ENCODE data around the gene PHACTR1. TPM values are rescaled to one million over a fixed set of nuclear protein-coding genes. Genes with fewer than 3 reads are reported as not detected.

PHACTR1 gene
- 72.8 TPM for total RNA-seq
- long read RNA-seq, transcript PHACTR1-203 (5 exons, 943 nt) = major isoform, 10 of 40 reads
- long read RNA-seq, partial matches to known transcripts = 2 of 40 reads
- long read RNA-seq, other reads (novel, unspliced or antisense) = 28 of 40 reads

GRCh38 chr6:12716298-12716916, at the start of gene PHACTR1:
TSS of gene PHACTR1 (plus strand) at chr6:12716767.
- Histone ChIP-seq H3K9me3 (no peaks in the 10 kb centered on the region), H3K36me3 (no peaks in the 10 kb centered on the region), H3K4me1 (no peaks in the 10 kb centered on the region), H3K27me3 (peaks cover 19% of the 10 kb centered on the region), H3K27ac (no peak within 1 kb of the TSS), H3K4me3 (no peak within 1 kb of the TSS)
- intact Hi-C loops (cut with DNase I) = no loop called here
- DNase-seq (no peak), ATAC-seq (no peak)
- TF ChIP-seq CTCF (IDR thresholded peaks at IDR 0.05) = no peak

GRCh38 chr6:12666886-12667285, 49.7 kb upstream of the PHACTR1 start:
- no peak overlapping the region for H3K27ac ChIP-seq
- DNase-seq = no peak
- intact Hi-C loops (cut with DNase I) = no loop called here
- no peaks in the 10 kb centered on the region for H3K4me1 ChIP-seq
- H3K27me3 ChIP-seq = no peaks in the 10 kb centered on the region
- H3K4me3 ChIP-seq = no peak overlapping the region
- TF ChIP-seq CTCF (IDR thresholded peaks at IDR 0.05) = no peak
- ATAC-seq = no peak
- H3K9me3 ChIP-seq = no peaks in the 10 kb centered on the region
- no peaks in the 10 kb centered on the region for H3K36me3 ChIP-seq

- Histone ChIP-seq H3K27me3 (no peaks in the 10 kb centered on the region), H3K4me1 (no peaks in the 10 kb centered on the region), H3K36me3 (no peaks in the 10 kb centered on the region), H3K4me3 (no peak overlapping the region), H3K27ac (no peak overlapping the region), H3K9me3 (no peaks in the 10 kb centered on the region)
- intact Hi-C loops (cut with DNase I) = no loop called here
- ATAC-seq = no peak
- DNase-seq = no peak
- no peak for TF ChIP-seq CTCF (IDR thresholded peaks at IDR 0.05)
These were observed 40.6 kb upstream of the PHACTR1 start for GRCh38 chr6:12675931-12676330.

- Histone ChIP-seq H3K4me3 (no peak overlapping the region), H3K9me3 (no peaks in the 10 kb centered on the region), H3K36me3 (no peaks in the 10 kb centered on the region), H3K27ac (no peak overlapping the region), H3K27me3 (no peaks in the 10 kb centered on the region), H3K4me1 (no peaks in the 10 kb centered on the region)
- TF ChIP-seq CTCF (IDR thresholded peaks at IDR 0.05) = no peak
- DNase-seq (no peak), ATAC-seq (no peak)
- intact Hi-C loops (cut with DNase I) = no loop called here
These were observed 37.2 kb upstream of the PHACTR1 start for GRCh38 chr6:12679341-12679740.

- Histone ChIP-seq H3K9me3 (no peaks in the 10 kb centered on the region), H3K27ac (no peak overlapping the region), H3K36me3 (no peaks in the 10 kb centered on the region), H3K27me3 (no peaks in the 10 kb centered on the region), H3K4me1 (no peaks in the 10 kb centered on the region), H3K4me3 (no peak overlapping the region)
- TF ChIP-seq CTCF (IDR thresholded peaks at IDR 0.05) = no peak
- DNase-seq (no peak), ATAC-seq (no peak)
- intact Hi-C loops (cut with DNase I) = no loop called here
These were observed 23.4 kb upstream of the PHACTR1 start for GRCh38 chr6:12693122-12693521.

GRCh38 chr6:12698298-12698697, 18.3 kb upstream of the PHACTR1 start:
- DNase-seq = no peak
- H3K9me3 ChIP-seq = no peaks in the 10 kb centered on the region
- H3K36me3 ChIP-seq = no peaks in the 10 kb centered on the region
- no peak overlapping the region for H3K27ac ChIP-seq
- no peak for ATAC-seq
- no peaks in the 10 kb centered on the region for H3K4me1 ChIP-seq
- H3K4me3 ChIP-seq = no peak overlapping the region
- intact Hi-C loops (cut with DNase I) = no loop called here
- peaks cover 14% of the 10 kb centered on the region for H3K27me3 ChIP-seq
- no peak for TF ChIP-seq CTCF (IDR thresholded peaks at IDR 0.05)

All from upper lobe of right lung (tissue), 1 donor.